Coronary artery (tissue), 2 donors: Measurements from ENCODE around the gene TRMT2B.

Experiments used
- DNase-seq: peaks from one replicate; pipeline ENCODE4 v3.0.0-alpha.2; 2017; ENCODE audit warnings: low spot score
- H3K27ac ChIP-seq, 2 donors: fragments of 200-600 bp; sonication (generic); one replicate each; pipeline ENCODE4 v1.5.1; 2016 to 2019
- H3K4me3 ChIP-seq: fragments of 200-600 bp; sonication (generic); 2 replicates; pipeline ENCODE4 v1.5.1; 2016; ENCODE audit warnings: mild to moderate bottlenecking, moderate library complexity
- CTCF ChIP-seq: fragments of 200-600 bp; sonication (generic); IDR thresholded peaks from one replicate; pipeline ENCODE4 v1.5.1; 2019; ENCODE audit warnings: antibody characterized with exemption

The TRMT2B gene

GRCh38 chrX:101051549-101052302 lies at the start of gene TRMT2B:
Gene TRMT2B, minus strand, starts transcription at chrX:101052111. Its CDS starts 9,822 bp downstream, at chrX:101042289.
- Histone ChIP-seq H3K4me3 (peak within 1 kb of the TSS; percentile 82), H3K27ac (peak within 1 kb of the TSS; percentile 53 to 92)
- no peak for TF ChIP-seq CTCF
- peak; percentile 85 for DNase-seq

- no peak for TF ChIP-seq CTCF
- Histone ChIP-seq H3K27ac (peak within 1 kb of the TSS; percentile 70 to 75), H3K4me3 (peak within 1 kb of the TSS; percentile 68)
- peak; percentile 95 for DNase-seq
Measured at GRCh38 chrX:101097546-101098453, 45.9 kb upstream of the TRMT2B start, which contains the start of gene CENPI. Gene CENPI, plus strand, starts transcription at chrX:101098204. Its CDS starts 2,867 bp downstream, at chrX:101101071.

- Histone ChIP-seq H3K4me3 (no peak overlapping the region), H3K27ac (no peak overlapping the region)
- no peak for DNase-seq
- TF ChIP-seq CTCF: no peak
Measured at GRCh38 chrX:101091817-101092216, 39.9 kb upstream of the TRMT2B start.

GRCh38 chrX:101081231-101081630 lies 29.3 kb upstream of the TRMT2B start:
- Histone ChIP-seq H3K4me3 (no peak overlapping the region), H3K27ac (no peak overlapping the region)
- no peak for DNase-seq
- no peak for TF ChIP-seq CTCF

GRCh38 chrX:101080326-101081124 lies 28.6 kb upstream of the TRMT2B start:
- Histone ChIP-seq H3K27ac (no peak overlapping the region), H3K4me3 (peak overlapping the region; percentile 64)
- no peak for DNase-seq
- no peak for TF ChIP-seq CTCF

- no peak for DNase-seq
- TF ChIP-seq CTCF: no peak
- peak overlapping the region; percentile 64 for H3K4me3 ChIP-seq
- peak overlapping the region in 1 of 2 donors; percentile 16 for H3K27ac ChIP-seq
Measured at GRCh38 chrX:101079736-101080270, 27.9 kb upstream of the TRMT2B start.
